HG02970 (cell line): ENCODE data around the gene DUSP22.
A peak's percentile ranks its signal among the peaks of the same experiment; 100 is the strongest.
"Not testable (repeated sequence)": the region's sequence is repeated elsewhere in the genome, so short reads cannot be mapped to it uniquely, and the experiment has no call there.

Experiments
- ATAC-seq: cut with Tn5 transposase; IDR thresholded peaks from one replicate; pipeline ENCODE4 v1.9.1; 2021; ENCODE audit warnings: mild to moderate bottlenecking, moderate library complexity, moderate number of reproducible peaks; ENCODE audit not compliant: unreplicated experiment, low FRiP score

DUSP22 gene

DNA sequence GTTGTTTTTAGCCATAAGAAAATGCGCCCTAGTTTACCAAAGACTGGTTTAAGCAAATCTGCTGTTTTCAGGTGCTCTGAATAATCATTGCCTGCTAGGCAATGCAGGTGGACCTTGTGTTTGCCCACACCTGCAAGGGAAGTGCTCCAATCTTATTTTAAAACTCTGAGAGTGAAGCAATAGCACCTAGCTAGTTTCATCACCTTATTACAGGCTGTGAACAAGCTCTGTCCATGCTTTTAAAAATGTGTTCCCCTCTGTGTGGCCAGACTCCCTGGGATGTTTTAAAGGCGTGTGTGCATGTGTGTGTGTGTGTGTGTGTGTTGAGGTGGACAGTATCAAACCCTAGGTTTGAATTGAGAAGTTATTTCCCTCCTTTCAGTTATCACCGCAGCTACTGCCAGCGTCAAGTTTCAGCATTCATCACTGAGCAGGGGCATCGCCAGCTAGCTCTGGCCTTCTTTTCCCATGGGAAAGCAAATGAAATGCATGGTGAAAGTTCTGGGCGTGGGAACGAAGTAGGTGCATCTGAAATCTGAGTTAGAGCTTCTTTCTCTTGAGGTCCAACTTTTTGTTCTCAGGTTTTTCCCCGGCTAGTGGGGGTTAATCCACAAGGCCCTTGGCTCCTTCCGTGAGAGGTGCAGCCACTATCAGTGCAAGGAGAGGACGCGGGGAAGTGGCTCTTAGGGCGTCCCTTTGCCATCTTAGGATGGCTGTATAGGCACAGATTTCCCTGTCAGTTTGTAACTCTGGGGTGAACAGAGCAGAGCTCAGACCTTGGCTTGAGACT, 30.8 kb downstream of the DUSP22 start:
- no peak for ATAC-seq

DNA sequence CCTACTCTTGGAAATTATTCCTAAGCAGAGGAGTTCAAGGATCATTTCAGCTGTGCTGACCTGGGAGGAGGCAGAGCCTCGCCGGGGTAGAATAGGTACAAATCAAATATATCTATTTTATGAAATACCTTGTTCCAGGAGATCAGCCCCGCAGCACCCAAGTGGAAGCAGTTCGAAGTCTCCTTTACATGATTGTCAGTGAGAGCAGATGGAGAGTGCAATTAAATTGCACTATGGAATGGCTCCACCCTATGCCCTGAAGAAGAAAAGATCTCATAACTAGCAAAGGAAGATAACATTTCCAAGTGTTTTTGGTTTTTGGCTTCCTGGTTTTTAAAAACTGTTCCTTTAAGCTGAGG, 31.4 kb downstream of the DUSP22 start:
- ATAC-seq = no peak

DNA sequence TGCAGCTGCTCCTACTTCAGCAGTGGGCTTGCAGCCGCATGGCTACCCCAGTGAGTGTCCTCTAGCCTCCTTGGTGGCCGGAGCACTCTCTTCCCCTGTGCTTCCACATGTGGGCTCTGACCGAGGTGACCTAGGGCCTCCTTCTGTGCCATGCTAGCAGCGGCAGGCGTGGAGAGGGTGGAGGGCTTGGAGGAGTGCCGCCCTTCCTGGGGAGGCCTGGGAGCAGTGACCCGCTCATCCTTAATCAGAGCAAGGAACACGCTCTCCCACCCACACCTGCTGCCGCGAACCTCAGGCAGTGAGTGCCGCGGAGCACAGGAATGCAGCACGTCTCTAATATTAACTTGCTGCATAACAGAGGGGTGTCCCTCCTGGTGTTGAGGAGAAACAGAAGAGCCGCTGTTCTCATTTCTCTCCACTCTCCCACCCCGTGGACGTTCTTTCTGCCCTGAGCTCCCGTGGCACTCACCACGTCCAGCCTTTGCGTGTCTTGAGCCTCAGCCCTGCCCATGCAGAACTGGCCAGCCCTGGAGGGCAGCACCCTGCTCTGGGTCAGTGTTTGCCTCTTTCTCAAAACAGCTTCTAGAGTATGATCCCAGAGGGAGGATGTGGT, 31.9 kb downstream of the DUSP22 start:
- ATAC-seq = no peak

DNA sequence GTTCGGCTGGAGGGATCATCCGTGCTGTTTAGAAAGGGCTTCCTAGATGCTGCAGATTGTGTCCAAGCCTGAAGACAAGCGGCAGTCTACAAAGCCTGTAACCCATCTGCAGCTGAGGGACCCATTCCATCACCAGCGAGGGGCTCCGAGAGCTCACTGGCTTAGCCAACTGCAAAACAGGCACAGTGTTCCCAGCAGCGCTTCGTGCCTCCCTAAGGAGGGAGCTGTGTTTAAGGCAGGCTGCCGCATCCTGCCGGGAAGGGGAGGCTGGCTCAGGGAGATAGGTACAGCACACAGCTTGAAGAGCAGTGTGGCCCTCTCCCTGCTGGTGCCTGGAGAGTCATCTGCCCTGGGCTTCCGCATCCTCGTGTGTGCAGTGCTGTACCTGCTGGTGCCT, 32.4 kb downstream of the DUSP22 start:
- ATAC-seq = no peak

DNA sequence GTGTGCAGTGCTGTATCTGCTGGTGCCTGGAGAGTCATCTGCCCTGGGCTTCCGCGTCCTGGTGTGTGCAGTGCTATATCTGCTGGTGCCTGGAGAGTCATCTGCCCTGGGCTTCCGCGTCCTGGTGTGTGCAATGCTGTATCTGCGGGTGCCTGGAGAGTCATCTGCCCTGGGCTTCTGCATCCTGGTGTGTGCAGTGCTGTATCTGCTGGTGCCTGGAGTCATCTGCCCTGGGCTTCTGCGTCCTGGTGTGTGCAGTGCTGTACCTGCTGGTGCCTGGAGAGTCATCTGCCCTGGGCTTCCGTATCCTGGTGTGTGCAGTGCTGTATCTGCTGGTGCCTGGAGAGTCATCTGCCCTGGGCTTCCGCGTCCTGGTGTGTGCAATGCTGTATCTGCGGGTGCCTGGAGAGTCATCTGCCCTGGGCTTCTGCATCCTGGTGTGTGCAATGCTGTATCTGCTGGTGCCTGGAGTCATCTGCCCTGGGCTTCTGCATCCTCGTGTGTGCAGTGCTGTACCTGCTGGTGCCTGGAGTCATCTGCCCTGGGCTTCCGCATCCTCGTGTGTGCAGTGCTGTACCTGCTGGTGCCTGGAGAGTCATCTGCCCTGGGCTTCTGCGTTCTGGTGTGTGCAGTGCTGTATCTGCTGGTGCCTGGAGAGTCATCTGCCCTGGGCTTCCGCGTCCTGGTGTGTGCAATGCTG, 33.0 kb downstream of the DUSP22 start:
- not testable (repeated sequence) for ATAC-seq

DNA sequence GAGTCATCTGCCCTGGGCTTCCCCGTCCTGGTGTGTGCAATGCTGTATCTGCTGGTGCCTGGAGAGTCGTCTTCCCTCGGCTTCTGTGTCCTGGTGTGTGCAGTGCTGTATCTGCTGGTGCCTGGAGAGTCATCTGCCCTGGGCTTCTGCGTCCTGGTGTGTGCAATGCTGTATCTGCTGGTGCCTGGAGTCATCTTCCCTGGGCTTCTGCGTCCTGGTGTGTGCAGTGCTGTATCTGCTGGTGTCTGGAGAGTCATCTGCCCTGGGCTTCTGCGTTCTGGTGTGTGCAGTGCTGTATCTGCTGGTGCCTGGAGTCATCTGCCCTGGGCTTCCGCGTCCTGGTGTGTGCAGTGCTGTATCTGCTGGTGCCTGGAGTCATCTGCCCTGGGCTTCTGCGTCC, 33.8 kb downstream of the DUSP22 start:
- ATAC-seq = not testable (repeated sequence)

DNA sequence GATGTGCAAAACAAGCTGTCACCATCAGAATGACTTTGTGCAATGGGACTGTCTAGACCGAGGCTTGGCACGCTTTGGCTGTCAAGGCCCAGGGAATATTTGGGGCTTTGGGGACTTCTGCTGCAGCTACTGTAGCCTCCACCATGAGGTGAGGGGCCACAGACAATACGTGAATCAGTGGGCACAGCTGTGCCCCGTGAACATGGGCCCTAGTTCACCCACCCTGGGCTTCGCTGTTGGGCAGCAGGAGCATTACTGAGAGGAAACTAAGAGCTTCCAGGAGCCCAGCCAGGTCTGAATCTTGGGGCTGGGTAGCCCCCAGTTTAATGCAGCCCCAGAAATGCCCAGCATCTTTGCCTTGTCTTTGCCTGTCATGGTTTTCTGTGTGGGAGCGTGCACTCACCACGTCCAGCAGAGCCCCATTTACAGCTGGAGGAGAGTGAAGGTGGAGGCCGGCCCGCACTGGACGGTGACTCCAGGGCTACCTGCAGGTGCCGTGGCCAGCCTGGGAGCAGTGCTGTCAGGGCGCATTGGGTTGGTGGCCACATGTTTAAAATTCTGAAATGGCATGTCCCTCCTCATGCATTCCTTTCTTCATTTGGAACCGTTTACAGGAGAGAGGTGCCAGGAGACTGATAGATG, 34.7 kb downstream of the DUSP22 start:
- ATAC-seq = no peak

DNA sequence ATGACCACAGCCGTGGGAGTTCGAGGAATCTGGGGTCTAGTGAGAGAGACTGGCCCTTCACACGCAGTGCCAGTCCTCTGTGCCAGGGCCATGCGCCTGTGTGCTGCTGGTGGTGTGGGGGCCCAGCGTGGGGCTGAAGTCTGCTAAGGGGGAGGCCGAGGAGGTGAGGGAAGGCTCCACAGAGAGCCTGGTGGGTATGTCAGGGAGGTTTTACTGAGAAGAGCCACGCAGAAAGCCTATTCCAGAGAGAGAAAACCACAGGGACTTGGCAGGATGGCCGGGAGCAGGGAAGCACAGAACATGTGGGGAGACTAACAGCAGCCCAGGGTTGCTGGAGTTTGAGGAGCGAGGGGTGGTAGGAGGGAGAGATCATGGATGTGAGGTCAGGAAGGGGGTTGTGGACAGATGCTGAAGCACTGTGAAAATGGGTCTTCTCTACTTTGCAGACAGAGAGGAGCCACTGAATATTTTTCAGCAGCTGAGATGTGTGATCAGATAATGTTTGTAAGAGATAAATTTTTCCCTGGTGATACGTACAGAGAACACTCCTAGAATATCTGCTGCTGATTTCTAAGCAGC, 35.3 kb downstream of the DUSP22 start:
- no peak for ATAC-seq

DNA sequence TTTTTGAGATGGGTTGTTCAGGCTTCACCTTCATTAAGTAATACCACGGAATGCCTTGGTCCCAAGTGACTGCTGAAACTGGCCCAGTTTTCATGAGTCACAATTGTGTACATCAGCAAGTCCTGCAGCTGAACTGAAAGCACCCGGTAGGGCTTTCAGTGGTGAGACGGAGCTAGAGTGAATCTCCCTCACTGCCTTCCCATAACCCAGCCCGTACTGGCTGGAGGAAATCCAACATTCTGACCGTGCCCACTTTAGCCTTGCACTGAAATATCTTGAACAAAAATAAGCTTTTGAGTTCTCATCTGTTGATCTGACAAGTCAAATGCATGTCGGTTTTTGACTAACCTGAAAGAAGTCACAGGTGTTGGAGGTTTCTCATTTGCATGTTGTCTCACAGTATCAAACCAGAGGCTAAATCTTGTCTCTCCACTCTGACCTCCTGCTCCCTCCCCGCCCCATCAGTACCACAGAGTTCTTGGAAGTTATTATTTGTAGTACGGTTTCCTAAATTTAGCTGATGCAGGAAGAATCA, 35.9 kb downstream of the DUSP22 start:
- peak; percentile 58 for ATAC-seq

DNA sequence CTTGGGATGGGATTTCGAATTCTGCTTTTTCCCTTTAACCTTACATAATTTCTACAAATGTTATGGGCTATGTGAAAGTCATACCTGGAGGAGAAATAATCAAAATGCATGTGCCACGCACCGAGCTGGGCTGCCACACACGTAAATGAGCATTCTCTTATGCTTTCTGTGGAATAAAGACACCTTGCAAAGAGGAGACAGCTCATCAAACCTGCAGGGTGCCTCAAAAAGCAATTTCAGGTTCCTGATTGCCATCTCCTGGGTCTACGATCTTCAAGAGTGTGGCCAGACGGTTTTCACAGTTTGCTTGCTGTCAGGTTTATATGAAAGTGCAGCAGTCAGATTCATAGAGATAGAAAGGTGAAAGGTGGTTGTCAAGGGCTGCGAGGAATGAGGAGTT, 36.6 kb downstream of the DUSP22 start:
- no peak for ATAC-seq

DNA sequence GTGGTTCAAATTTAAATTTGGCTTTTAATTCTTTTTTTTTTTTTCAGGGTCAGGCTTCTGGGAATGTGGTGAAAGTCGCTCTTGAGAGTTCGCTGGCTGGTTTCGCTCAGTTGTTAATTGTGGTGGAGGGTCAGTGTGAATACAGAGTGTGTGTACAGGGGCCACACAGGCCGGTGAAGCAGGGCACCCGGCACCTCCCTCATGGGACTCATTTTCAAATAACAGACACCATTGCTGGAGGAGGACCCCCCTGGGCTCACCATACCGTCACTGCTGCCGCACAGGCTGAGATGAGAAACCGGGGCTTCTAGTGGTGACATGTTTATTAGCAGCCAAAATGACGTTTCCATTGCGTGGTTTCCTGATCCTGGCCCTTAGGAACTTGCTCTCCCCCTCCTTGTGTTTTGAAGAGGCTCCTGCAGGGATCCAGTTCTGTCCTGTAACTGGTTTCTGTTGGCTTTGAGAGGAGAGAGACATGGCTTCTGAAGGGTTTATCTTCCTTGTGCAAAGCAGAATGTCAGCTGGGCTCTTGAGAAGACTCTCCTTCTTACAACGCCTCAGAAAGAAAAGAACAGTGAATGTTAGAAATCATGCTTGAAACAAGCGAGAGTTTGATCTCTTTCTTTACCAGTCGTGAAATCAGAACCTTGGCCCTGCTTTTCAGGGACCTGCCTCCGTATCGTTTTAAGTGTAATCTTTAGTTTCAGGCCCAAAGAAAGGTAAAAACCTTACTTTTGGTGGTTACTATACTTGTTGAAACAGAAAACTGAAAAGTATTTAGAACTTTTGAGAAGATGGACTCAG, 37.8 kb downstream of the DUSP22 start:
- ATAC-seq = no peak

DNA sequence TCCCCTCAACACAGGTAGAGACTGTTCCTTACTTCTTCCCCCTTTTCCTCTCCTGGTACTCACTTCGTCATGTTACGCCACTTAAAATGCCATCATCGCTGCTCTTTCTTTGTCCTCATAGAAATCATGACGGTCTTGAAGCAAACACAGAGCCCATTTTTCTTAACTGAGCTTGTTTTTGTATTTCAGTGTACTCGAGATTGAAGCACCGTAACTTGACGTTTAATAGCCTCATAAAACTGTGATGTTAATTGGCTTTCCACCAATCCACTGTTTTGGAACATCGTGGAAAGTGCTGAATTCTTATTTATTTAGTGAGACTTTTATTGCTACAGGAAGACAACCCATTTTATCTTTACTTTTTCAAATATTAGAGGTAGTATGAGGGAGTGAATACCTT, 38.7 kb downstream of the DUSP22 start:
- ATAC-seq = no peak

DNA sequence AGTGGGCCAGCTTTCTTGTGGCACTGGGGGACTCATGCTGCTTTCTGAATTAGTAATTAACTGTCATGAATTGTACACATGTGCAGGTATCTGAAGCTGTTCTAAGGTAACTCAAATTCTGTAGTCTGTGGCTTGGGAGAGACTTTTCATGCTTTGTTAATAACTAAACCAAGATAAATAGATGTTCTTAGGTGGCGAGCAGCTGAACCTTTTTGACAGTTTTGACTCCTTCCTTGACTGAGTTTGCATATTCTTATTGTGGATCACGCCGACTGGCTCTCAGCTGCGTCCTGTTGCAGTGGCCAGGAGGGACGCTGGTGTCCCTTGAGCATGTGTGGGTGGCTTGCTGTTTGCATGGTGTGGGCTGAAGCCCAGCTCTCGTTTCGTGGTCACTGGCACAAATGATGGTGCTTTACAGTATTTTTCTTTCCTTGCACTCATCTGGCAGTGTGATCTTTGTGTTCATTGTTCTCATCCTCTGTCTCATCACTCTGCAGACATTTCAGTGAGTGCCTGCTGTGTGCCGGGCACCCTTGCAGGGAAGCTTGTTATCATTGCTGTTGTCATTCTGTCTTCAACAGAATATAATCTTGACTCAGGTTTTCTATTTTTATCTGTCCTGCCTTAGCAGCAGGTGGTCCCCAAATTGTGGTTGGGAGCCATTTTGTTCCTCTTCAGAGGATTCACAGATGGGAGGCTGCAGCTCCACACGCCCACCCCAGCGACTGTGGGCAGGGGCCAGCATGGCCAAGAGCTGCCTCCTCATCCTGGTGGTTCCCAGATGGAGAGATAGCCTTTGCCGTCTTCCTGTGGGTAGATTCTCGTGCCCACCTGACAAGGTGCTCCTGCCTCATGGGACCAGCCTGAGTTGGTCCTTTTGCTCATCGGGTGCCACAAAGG, 39.6 kb downstream of the DUSP22 start:
- ATAC-seq = peak; percentile 34

DNA sequence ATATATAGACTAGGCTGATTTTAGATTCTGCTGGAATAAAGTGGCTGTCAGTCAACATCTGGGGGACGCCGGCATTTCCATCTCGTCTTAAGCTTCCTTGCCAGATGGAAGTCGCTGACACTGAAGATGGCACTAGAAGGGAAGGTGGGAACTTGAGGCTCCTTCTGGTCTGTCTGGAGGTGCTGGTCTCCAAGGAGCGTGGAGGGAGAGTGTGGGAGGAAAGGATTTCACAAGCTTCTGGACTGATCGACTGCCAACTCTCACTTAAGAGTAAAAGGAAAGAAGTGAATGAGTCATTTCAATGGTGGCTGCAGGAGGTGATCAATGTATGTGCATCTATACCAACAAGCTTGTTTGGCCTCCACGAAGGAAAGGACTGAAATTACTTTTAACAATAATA, 40.4 kb downstream of the DUSP22 start:
- ATAC-seq = no peak

DNA sequence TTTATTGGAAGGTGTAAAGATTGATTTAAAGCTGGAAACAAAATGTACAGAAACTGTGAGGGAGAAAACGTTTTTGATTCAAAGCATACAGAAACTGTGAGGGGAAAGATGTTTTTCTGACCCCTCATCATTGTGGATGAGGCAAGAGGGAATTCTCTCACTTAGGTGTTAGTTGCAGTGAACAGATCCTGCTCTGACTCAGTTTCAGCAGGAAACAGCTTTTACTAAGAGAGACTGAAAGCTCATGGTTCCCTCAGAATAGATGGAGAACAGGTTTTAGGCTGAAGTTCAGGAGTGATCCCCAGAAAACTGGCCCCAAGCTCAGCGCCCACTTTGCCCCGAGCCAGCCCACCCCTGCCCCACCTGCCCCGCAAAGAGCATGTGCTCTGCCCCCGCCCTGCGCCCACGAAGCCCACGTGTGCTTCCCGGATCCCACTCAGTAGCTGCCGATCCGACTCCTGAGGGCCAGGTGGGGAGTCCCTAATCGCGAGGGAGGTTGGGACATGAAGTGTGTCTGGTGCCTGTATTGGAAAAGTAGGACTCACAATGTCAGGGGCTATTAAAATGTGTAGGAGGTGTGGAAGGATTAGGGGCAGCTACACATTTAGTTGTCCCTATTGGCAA, 41.2 kb downstream of the DUSP22 start:
- ATAC-seq = no peak

DNA sequence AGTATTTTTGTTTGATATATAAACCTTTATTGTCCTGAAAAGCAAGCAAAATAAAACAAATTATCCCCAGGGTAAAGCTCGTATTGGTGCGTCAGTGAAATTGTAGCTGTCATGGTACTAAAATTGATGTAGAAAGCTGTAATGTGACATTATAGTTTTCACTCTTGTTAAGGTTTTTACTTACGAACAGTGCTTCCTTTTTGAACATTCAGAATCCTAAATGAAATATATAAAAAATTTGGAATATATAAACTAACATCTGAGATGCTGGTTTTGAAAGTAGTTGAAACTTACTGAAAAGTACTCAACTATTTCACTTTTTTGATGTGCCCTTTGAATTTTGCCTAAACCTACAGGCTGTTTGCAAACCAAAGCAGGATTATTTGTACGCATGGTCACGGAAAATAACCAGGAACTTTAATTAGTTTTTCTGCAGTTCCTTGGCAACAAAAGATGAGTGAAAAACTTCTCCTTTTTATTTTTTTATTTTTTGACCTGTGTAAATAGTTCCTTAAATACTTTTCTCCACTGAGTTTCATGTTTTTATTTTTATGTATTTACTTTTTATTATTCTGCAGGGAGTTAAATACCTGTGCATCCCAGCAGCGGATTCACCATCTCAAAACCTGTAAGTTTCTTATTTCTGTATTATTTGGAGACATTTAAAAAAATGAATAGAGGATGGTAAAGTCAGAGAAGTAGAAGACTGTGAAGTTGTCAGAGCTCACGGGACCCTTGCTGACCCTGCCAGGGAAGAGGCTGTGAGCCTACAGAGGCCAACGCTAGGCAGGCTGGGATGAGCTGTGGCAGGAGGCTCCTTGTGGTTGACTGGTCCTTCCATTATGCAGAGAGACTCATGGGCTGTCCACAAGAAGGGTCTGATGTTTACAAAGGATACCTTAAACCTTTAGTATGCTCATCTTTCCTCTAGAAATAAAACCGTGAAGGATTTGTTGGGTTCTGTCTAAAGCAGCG, 42.5 kb downstream of the DUSP22 start:
- ATAC-seq = no peak

DNA sequence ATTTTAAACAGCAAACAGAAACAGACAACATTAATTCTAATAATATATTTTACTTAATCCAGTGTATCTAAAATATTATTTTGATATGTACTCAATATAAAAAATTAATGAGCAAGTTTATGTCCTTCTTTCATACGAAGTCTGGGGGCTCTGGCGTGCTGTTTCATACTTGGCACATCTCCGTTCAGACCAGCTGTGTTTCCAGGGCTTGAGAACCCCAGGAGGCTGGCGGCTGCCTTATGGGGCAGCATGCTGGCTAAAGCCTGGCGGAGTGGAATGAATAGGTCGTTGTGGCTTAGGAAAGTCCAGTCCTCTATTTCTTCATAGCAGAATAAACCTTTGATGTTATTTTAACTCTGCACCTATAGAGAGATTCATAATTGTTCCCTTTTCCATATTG, 43.3 kb downstream of the DUSP22 start:
- no peak for ATAC-seq
